Vagina (tissue), 2 donors: ENCODE data around the gene OR56A5. TPM values are rescaled to one million over a fixed set of nuclear protein-coding genes. Genes with fewer than 3 reads are reported as not detected.

Source experiments
- DNase-seq, 2 donors: peaks; one replicate each; pipeline ENCODE4 v3.0.0-alpha.2; 2017; ENCODE audit errors: extremely low spot score in 2 of 2
- H3K27ac ChIP-seq: fragments of 200-600 bp; sonication (generic); one replicate; pipeline ENCODE4 v1.5.1; 2019
- H3K27me3 ChIP-seq: fragments of 200-600 bp; sonication (generic); one replicate; pipeline ENCODE4 v1.5.1; 2019
- H3K36me3 ChIP-seq, 2 donors: fragments of 200-600 bp; sonication (generic); one replicate each; pipeline ENCODE4 v1.5.1; 2017 to 2019
- H3K4me1 ChIP-seq: fragments of 200-600 bp; sonication (generic); one replicate; pipeline ENCODE4 v1.5.1; 2019
- H3K4me3 ChIP-seq, 2 donors: fragments of 200-600 bp; sonication (generic); 1 replicate in 1 of 2; 2 replicates in 1 of 2; pipeline ENCODE4 v1.5.1; 2016 to 2019
- H3K9me3 ChIP-seq: fragments of 200-600 bp; sonication (generic); one replicate; pipeline ENCODE4 v1.5.1; 2019
- CTCF ChIP-seq, 3 experiments: fragments of 450-650 bp in 2 of 3; fragments of 200-600 bp in 1 of 3; sonication (generic) in 1 of 3; IDR thresholded peaks; one replicate each; pipeline ENCODE4 v1.5.1; 2017 to 2019; ENCODE audit warnings: antibody characterized with exemption in 3 of 3, mild to moderate bottlenecking in 2 of 3, moderate library complexity in 2 of 3
- POLR2A ChIP-seq, 2 donors: fragments of 450-650 bp; IDR thresholded peaks; one replicate each; pipeline ENCODE4 v1.6.1; 2017; ENCODE audit warnings: antibody characterized with exemption in 2 of 2, mild to moderate bottlenecking in 2 of 2, moderate library complexity in 2 of 2
- POLR2AphosphoS5 ChIP-seq, 2 donors: sonication (generic); formaldehyde crosslinking; IDR thresholded peaks; one replicate each; pipeline ENCODE4 v1.9.0; 2017; ENCODE audit warnings: antibody characterized with exemption in 2 of 2, mild to moderate bottlenecking in 2 of 2, low read depth in 1 of 2; ENCODE audit not compliant: insufficient read depth in 1 of 2
- intact Hi-C: fragments of 100-400 bp; cut with DNase I; formaldehyde crosslinking; loops from one replicate; pipeline ENCODE4 v1.15.1; 2023
- total RNA-seq: library from RNA; depleted of rRNA; stranded (reverse); fragments of >200 nt; gene quantifications from one replicate; pipeline ENCODE4 v1.2.3, GENCODE V29; 2016

The OR56A5 gene
- total RNA-seq, 1 donor from 2014 or later: not detected

- no peaks in the 10 kb centered on the region for H3K9me3 ChIP-seq
- no peak overlapping the region for H3K27ac ChIP-seq
- H3K4me1 ChIP-seq: no peaks in the 10 kb centered on the region
- no peaks in the 10 kb centered on the region for H3K36me3 ChIP-seq
- H3K27me3 ChIP-seq: no peaks in the 10 kb centered on the region
- intact Hi-C loops: no loop called here
- H3K4me3 ChIP-seq: no peak overlapping the region
- no peak for DNase-seq
- no peak for TF ChIP-seq POLR2A (IDR thresholded peaks at IDR 0.05)
- TF ChIP-seq CTCF (IDR thresholded peaks at IDR 0.05): no peak
- TF ChIP-seq POLR2AphosphoS5 (IDR thresholded peaks at IDR 0.05; ENCODE audit: insufficient read depth in 1 of 2, low read depth in 1 of 2): no peak
These were observed 34.0 kb upstream of the OR56A5 start for GRCh38 chr11:6002202-6002699.

DNA sequence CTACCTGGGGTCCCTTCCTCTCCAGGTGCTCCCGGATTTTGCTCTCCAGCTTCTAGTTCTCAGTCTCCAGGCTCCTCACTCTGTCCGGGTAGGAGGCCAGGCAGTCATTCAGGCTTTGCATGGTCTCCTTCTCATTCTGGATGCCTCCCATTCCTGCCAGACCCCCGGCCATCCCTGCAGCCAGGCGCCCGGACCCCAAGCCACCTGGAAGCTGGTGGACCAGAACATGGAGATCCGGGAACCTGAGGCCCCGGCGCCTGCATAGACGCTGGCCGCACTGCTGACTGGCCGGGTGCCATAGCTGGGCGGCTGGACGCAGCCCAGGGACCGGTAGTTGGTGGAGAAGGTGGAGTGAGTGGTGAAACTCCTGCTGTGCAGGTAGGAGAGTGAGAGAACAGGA is 26.5 kb upstream of the OR56A5 start:
- Histone ChIP-seq H3K4me3 (no peak overlapping the region), H3K9me3 (no peaks in the 10 kb centered on the region), H3K27ac (no peak overlapping the region), H3K27me3 (no peaks in the 10 kb centered on the region), H3K4me1 (no peaks in the 10 kb centered on the region), H3K36me3 (no peaks in the 10 kb centered on the region)
- intact Hi-C loops: no loop called here
- no peak for DNase-seq
- no peak for TF ChIP-seq POLR2AphosphoS5 (IDR thresholded peaks at IDR 0.05; ENCODE audit: insufficient read depth in 1 of 2, low read depth in 1 of 2)
- no peak for TF ChIP-seq CTCF (IDR thresholded peaks at IDR 0.05)
- no peak for TF ChIP-seq POLR2A (IDR thresholded peaks at IDR 0.05)

DNA sequence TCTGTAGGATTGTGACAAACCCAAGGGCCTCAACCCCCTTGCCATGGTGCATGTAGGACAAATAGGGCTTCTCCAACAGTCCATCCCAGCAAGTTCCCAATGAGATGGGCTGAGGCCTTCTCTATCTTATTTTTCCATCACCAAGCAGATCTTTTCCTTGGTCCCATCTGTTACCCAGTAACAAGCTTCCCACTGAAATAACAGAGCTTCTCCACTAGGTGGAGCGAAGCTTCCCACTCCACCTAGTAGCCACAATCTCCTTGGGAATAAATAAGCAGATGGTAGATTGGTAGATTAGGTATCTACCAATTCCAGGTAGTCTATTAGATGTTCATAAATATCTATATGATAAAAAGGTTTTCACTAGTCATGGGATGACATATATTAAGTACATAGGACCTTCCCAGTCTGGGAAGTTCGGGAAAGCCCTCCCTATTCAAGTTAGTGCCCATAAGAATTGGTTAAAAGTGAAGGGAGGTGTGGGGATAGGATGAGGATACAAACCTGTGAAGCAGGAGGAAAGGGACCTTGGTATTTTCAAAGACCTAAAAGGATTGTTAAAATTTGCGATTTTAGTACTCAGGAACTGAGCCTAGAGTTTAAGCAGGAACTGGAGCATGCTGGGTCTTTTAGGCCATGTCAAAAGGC is 24.4 kb upstream of the OR56A5 start:
- TF ChIP-seq CTCF (IDR thresholded peaks at IDR 0.05) (no peak), POLR2AphosphoS5 (IDR thresholded peaks at IDR 0.05; ENCODE audit: insufficient read depth in 1 of 2, low read depth in 1 of 2) (no peak), POLR2A (IDR thresholded peaks at IDR 0.05) (no peak)
- intact Hi-C loops: no loop called here
- no peaks in the 10 kb centered on the region for H3K4me1 ChIP-seq
- no peaks in the 10 kb centered on the region for H3K27me3 ChIP-seq
- H3K36me3 ChIP-seq: no peaks in the 10 kb centered on the region
- DNase-seq: no peak
- H3K4me3 ChIP-seq: no peak overlapping the region
- H3K27ac ChIP-seq: no peak overlapping the region
- no peaks in the 10 kb centered on the region for H3K9me3 ChIP-seq

DNA sequence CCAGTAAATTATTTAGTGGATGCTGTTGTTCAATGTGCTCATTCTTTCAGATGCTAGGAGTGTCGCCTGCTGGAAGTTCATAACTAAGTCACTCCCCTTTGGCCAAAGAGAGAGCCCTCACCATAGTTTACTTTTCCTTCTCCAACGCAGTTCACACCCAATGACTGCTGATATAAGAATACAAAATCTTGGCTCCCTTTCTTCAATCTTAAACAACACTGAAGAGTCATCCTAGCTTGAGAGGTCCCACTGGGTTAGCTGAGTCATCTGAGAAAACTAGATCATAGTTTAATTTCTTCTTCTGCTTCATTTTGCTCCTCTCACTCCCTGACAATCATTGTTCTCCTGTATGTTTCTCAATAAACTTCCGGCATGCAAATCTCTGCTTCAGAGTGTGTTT is 23.9 kb upstream of the OR56A5 start:
- H3K36me3 ChIP-seq: no peaks in the 10 kb centered on the region
- no peak for TF ChIP-seq POLR2AphosphoS5 (IDR thresholded peaks at IDR 0.05; ENCODE audit: insufficient read depth in 1 of 2, low read depth in 1 of 2)
- no peak for TF ChIP-seq POLR2A (IDR thresholded peaks at IDR 0.05)
- no peak for TF ChIP-seq CTCF (IDR thresholded peaks at IDR 0.05)
- intact Hi-C loops: no loop called here
- H3K4me3 ChIP-seq: no peak overlapping the region
- no peak overlapping the region for H3K27ac ChIP-seq
- H3K4me1 ChIP-seq: no peaks in the 10 kb centered on the region
- H3K27me3 ChIP-seq: no peaks in the 10 kb centered on the region
- no peak for DNase-seq
- no peaks in the 10 kb centered on the region for H3K9me3 ChIP-seq

DNA sequence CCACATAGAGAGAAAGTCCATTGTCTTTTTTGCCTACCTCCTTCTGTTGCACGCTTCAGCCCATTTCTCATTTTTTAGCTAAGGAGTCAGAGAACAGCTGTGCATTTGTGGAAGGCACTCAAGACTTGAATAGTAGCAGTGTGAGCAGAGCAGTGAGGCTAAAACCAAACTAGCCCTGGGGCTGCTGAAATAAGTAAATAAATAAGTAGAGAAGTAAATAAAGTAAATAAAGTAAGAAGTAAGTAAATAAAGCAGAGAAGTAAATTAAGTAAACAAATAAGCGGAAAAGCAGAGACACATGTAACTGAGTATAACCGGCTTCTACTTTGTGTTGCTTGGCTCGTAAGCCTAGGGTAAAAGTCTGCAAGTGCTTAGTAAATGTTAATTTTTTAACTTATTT is 20.9 kb upstream of the OR56A5 start:
- Histone ChIP-seq H3K27me3 (no peaks in the 10 kb centered on the region), H3K9me3 (no peaks in the 10 kb centered on the region), H3K4me1 (no peaks in the 10 kb centered on the region), H3K36me3 (no peaks in the 10 kb centered on the region), H3K4me3 (no peak overlapping the region), H3K27ac (no peak overlapping the region)
- intact Hi-C loops: no loop called here
- TF ChIP-seq CTCF (IDR thresholded peaks at IDR 0.05) (no peak), POLR2A (IDR thresholded peaks at IDR 0.05) (no peak), POLR2AphosphoS5 (IDR thresholded peaks at IDR 0.05; ENCODE audit: insufficient read depth in 1 of 2, low read depth in 1 of 2) (no peak)
- DNase-seq: no peak
